ENCODE results near the gene KIN.

DNA sequence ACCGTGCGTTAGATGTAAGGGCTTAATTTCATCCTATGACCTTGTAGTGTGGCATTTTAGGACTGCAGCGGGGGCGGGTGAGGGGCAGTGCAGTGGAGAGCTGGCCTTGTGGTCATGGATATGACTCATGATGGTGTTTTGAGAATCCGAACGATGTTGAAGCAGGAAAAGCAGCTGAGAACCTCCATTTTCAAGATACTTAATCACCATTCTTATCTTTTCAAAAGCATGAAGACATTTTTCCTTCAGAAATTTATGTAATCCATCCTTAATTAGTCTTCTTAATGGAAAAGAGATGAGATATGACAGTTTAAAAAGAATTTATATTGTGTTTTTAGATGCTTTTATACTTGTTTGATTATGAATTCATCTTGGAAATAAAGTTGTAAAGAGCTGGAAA is 9.8 kb upstream of the KIN start:
- TF ChIP-seq, protein P1, sequence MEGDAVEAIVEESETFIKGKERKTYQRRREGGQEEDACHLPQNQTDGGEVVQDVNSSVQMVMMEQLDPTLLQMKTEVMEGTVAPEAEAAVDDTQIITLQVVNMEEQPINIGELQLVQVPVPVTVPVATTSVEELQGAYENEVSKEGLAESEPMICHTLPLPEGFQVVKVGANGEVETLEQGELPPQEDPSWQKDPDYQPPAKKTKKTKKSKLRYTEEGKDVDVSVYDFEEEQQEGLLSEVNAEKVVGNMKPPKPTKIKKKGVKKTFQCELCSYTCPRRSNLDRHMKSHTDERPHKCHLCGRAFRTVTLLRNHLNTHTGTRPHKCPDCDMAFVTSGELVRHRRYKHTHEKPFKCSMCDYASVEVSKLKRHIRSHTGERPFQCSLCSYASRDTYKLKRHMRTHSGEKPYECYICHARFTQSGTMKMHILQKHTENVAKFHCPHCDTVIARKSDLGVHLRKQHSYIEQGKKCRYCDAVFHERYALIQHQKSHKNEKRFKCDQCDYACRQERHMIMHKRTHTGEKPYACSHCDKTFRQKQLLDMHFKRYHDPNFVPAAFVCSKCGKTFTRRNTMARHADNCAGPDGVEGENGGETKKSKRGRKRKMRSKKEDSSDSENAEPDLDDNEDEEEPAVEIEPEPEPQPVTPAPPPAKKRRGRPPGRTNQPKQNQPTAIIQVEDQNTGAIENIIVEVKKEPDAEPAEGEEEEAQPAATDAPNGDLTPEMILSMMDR (IDR thresholded peaks at IDR 0.05) = no peak
- TF ChIP-seq EP300 (IDR thresholded peaks at IDR 0.05) (no peak), POLR2AphosphoS5 (IDR thresholded peaks at IDR 0.05) (no peak)

Measured in gastroesophageal sphincter (tissue), 3 donors.